ENCODE results near the gene CCR7. TPM values are rescaled to one million over a fixed set of nuclear protein-coding genes. Genes with fewer than 3 reads are reported as not detected.

CCR7 gene
- total and polyA plus RNA-seq, 2 of the 8 experiments (the other 6 are each of a cell fraction or from before 2014, with no cell fraction given): 0.12 to 0.17 TPM

DNA sequence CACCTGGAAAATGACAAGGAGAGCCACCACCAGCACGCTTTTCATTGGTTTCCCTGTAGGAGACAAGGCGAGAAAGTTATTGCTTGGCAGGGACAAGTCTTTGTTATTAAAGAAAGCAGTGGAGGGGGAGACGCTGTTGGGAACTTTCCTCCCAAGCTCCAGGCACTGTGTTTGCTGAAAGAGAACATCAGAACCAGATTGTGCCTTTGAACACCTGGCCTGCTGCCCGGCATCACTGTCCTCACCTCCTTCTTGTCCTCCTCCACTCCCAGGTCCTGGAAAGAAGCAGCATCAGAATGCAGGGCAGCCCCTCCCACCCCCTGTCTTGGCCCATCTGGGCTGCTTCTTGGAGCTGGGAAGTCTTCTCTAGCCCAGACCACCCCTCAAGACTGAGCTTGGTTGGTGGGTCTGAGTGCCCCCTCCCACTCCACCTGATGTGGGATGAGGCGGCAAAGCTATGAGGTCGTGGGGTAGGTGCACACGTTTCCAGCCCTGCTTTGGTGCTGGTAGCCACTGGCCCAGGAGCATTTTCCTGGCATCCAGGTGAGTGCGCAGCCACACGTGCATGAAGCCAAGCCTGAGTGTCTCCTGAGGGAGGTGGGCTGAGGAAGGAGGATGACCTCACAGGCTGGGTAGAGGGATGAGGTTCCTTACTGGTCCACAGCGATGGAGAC is 6.2 kb downstream of the CCR7 start:
- no peak overlapping the region for H3K18ac ChIP-seq (ENCODE audit: extremely low read depth, low read length)
- peak overlapping the region; percentile 68 for H4K91ac ChIP-seq (replicated peaks; ENCODE audit: insufficient read length, low read length)
- no peak overlapping the region for H2AK5ac ChIP-seq (ENCODE audit: low read depth, low read length)
- no peak overlapping the region for H3K14ac ChIP-seq (ENCODE audit: insufficient read length)
- no peak overlapping the region for H2BK120ac ChIP-seq (replicated peaks; ENCODE audit: low read depth, low read length)
- no peaks in the 10 kb centered on the region; a peak in 1 of 7 replicates for H3K27me3 ChIP-seq (replicated peaks in 1 of 4; ENCODE audit: control insufficient read depth in 3 of 4, extremely low read depth in 1 of 4, insufficient read depth in 3 of 4, low read length in 3 of 4)
- no peak overlapping the region for H3K4me3 ChIP-seq (ENCODE audit: extremely low read depth in 1 of 4, insufficient read depth in 2 of 4, low read depth in 3 of 4, low read length in 4 of 4)
- no peaks in the 10 kb centered on the region for H4K20me1 ChIP-seq (replicated peaks in 1 of 2; ENCODE audit: control insufficient read depth in 1 of 2, insufficient read depth in 2 of 2, low read length in 2 of 2)
- no peak overlapping the region for H3K56ac ChIP-seq (replicated peaks; ENCODE audit: insufficient read length, low read depth, low read length)
- no peaks in the 10 kb centered on the region for H3K9me3 ChIP-seq (ENCODE audit: insufficient read depth in 2 of 2, low read depth in 1 of 2, low read length in 1 of 2)
- no peak overlapping the region for H4K5ac ChIP-seq (ENCODE audit: insufficient read length, low read depth, low read length)
- no peak overlapping the region for H4K8ac ChIP-seq (ENCODE audit: extremely low read depth, insufficient read depth, low read length)
- no peak overlapping the region for H2BK20ac ChIP-seq (ENCODE audit: low read length)
- DNase-seq (ENCODE audit: low read depth in 1 of 2, low spot score in 2 of 2) (no peak), FAIRE-seq (no peak)
- no peak overlapping the region for H2BK12ac ChIP-seq (ENCODE audit: low read depth, low read length)
- TF ChIP-seq EZH2 (IDR thresholded peaks at IDR 0.05; ENCODE audit: low read depth, low read length, severe bottlenecking) (no peak), FOSL1 (IDR thresholded peaks at IDR 0.05; ENCODE audit: insufficient read depth, low read depth, low read length) (no peak), RFX5 (IDR thresholded peaks at IDR 0.05; ENCODE audit: borderline replicate concordance, low read depth, low read length) (no peak), SIRT6 (IDR thresholded peaks at IDR 0.05; ENCODE audit: low read length) (no peak), KDM5A (IDR thresholded peaks at IDR 0.05; ENCODE audit: low read length) (no peak), EGR1 (IDR thresholded peaks at IDR 0.05; ENCODE audit: borderline replicate concordance, low read depth, low read length) (no peak), TEAD4 (IDR thresholded peaks at IDR 0.05; ENCODE audit: low read depth, low read length) (no peak), SIX5 (IDR thresholded peaks at IDR 0.05; ENCODE audit: low read depth, low read length) (no peak), JUND (IDR thresholded peaks at IDR 0.05; ENCODE audit: low read length) (no peak), NANOG (IDR thresholded peaks at IDR 0.05; ENCODE audit: insufficient read depth, low read depth, low read length, poor library complexity, severe bottlenecking) (no peak)
- TF ChIP-seq, protein P1, sequence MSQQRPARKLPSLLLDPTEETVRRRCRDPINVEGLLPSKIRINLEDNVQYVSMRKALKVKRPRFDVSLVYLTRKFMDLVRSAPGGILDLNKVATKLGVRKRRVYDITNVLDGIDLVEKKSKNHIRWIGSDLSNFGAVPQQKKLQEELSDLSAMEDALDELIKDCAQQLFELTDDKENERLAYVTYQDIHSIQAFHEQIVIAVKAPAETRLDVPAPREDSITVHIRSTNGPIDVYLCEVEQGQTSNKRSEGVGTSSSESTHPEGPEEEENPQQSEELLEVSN (IDR thresholded peaks at IDR 0.05): no peak
- TF ChIP-seq, protein P2, sequence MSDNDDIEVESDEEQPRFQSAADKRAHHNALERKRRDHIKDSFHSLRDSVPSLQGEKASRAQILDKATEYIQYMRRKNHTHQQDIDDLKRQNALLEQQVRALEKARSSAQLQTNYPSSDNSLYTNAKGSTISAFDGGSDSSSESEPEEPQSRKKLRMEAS (IDR thresholded peaks at IDR 0.05): no peak
- H2BK15ac ChIP-seq (ENCODE audit: low read length): peak overlapping the region; percentile 83
- H3K4ac ChIP-seq (replicated peaks; ENCODE audit: insufficient read length, low read depth, low read length): no peak overlapping the region
- H3K36me3 ChIP-seq (ENCODE audit: control insufficient read depth in 2 of 4, insufficient read depth in 4 of 4, low read length in 3 of 4): no peaks in the 10 kb centered on the region
- CTCF ChIA-PET (ENCODE audit: partially characterized antibody): interaction anchor here (0.7 to 6.7 kb wide), 24 partner anchors 8 to 257 kb away, joined by 3 to 100 read pairs (median 6); partner anchors contain the start of genes GJD3 and IGFBP4
- H3K27ac ChIP-seq (ENCODE audit: low read depth, low read length): no peak overlapping the region
- H3K79me1 ChIP-seq (ENCODE audit: low read depth, low read length): no peaks in the 10 kb centered on the region
- H3K4me2 ChIP-seq (ENCODE audit: insufficient read depth in 1 of 2, low read depth in 2 of 2, low read length in 2 of 2): no peak overlapping the region
- POLR2A ChIA-PET (ENCODE audit: partially characterized antibody): interaction anchor here (0.6 to 0.9 kb wide), 5 partner anchors 12 to 1129 kb away, joined by 3 to 4 read pairs (median 3); partner anchors contain the start of genes CASC3 and EIF1
- 81% methylated on average over 10 of the region's 10 CpGs; no CpG with 5 or more reads in 1 of the 2 experiments for WGBS, 2 experiments (ENCODE audit: extremely low coverage in 1 of 2, insufficient coverage in 1 of 2, insufficient read length in 1 of 2, insufficient replicate concordance in 2 of 2, low coverage in 1 of 2, low lambda C conversion rate in 2 of 2, missing lambda C conversion rate in 1 of 2)
- peaks cover 0 to 2% (median under 1%) of the 10 kb centered on the region in 4 experiments; a peak in 3 of 7 replicates for H3K4me1 ChIP-seq (replicated peaks in 1 of 4; ENCODE audit: control insufficient read depth in 3 of 4, insufficient read depth in 4 of 4, low read length in 3 of 4)
- no peak overlapping the region for H2AFZ ChIP-seq (ENCODE audit: low read length)
- H3K23ac ChIP-seq (ENCODE audit: insufficient read length): no peak overlapping the region
- H2BK5ac ChIP-seq (ENCODE audit: low read depth, low read length): no peak overlapping the region
- H3K23me2 ChIP-seq (ENCODE audit: low read depth, low read length): no peaks in the 10 kb centered on the region
- H3K9ac ChIP-seq (replicated peaks in 1 of 4; ENCODE audit: extremely low read depth in 1 of 4, low read depth in 3 of 4, low read length in 3 of 4): no peak overlapping the region
- H3K79me2 ChIP-seq (ENCODE audit: control insufficient read depth in 1 of 2, insufficient read depth in 2 of 2, low read length in 2 of 2): no peaks in the 10 kb centered on the region
